GM19025 (cell line): ENCODE data around the gene KIAA0513.
"Not testable (repeated sequence)": the region's sequence is repeated elsewhere in the genome, so short reads cannot be mapped to it uniquely, and the experiment has no call there.

Experiments
- ATAC-seq: cut with Tn5 transposase; IDR thresholded peaks from one replicate; pipeline ENCODE4 v1.9.1; 2021; ENCODE audit warnings: mild to moderate bottlenecking, low read depth, moderate library complexity; ENCODE audit not compliant: unreplicated experiment

The KIAA0513 gene

DNA sequence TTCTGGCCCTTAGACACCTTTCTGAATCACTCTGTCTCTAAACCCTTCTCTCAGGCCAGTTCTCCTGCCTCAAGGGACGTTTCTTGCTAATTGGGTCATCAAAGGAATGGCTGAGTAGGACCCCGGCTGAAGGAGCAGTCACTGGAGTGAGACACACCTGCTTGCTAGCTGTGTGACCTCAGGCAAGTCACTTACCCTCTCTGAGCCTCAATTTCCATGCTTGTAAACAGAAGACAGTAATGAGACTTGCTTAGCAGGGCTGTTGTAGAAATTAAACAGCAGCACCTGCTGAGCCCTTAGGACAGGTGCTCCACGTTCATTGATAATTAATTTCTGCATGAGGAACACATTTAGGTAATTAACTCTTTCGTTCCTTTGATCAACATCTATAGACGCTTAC is 77.9 kb downstream of the KIAA0513 start:
- no peak for ATAC-seq

DNA sequence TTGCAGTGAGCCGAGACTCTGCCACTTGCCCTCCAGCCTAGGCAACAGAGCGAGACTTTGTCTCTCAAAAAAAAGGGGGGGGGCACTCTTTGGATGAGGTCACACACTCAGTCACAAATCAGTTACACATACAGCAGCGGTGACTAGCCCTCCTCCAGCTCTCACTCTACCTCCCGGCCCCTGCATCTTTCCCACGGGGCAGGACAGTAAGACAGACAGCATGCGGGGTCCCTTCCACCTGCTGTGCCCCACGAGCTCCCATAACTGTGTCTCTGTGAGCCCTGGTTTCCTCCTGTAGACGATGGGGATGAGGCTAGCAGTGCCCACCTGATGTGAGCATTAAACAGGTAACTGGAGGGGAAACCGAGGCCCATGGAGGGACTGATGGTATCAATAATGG is 79.5 kb downstream of the KIAA0513 start:
- ATAC-seq: no peak

DNA sequence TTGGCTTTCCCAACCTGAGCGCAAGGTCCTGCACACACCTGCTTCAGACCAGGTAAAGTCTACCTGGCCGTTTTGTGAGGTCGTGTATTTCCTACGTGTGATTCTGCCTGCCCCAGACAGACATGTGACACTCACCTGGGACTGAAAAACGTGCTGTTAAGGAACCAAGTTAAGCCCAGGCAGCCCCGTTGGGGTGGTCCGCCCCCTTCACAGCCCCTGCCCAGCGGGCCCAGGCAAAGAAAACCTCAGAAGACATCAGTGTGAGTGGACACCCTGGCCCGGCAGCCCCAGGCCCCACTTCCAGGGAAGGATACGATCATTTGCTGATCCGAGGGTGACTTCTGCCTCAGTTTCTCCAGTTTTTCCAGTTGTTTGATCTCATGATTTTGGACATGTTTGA is 79.9 kb downstream of the KIAA0513 start:
- no peak for ATAC-seq

DNA sequence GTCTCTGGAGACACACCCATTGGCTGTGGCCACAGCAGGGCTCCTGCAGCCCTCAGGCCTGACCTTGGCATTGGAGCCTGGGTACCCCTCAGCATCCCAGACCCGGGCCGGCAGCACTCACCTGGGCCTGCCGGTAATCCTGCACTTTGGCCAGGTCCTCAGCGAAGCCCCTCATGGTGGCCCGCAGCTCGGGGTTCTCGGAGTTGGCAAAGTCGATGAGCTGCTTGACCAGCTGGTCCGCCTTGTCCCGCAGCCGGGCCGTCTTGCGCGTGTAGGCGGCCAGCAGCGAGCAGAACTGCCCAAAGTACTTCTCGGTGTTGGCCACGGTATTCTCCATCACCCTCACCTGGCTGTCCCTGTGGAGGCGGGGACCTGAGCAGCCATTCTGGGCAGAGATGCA is 82.5 kb downstream of the KIAA0513 start:
- no peak for ATAC-seq

DNA sequence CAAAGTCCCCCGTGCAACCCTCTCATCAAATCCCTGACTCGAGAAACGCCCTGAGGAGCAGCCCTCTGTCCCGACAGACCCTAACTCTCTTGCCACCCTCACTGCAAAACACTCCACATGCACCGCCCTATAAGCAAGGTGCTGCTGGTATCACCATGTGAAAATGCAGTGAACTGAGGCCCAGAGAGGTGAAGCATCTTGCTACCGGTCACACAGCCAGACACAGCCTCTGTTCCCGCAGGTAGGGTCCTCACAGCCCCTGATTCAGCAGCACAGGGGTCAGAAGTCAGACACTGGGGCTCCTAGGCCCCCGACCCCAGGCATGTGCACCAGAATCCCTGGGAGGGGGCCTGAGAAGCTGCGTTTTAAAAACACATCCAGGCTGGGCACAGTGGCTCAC is 83.6 kb downstream of the KIAA0513 start:
- no peak for ATAC-seq

DNA sequence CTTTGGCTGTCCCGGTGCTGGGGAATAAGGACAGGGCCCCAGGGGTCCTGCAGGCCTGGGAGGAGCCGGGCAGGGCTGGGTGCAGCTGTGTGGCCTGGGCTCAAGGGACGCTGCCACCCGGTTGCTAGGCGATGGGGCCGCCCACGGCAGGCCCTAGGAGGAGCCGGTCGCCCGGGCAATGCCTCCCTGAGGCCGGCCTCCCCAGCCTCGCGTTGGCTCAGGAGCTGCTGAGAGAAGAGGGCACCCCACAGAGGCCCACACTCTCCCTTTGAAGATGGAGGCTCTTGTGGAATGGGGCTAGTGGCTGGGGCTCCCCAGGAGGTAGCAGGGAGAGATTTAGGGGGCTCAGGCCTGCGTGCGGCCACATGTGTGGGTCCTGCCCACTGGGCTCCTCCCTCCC is 84.8 kb downstream of the KIAA0513 start, which contains the start of gene CIBAR2:
Gene CIBAR2, minus strand, starts transcription at position 109 of the 400 bp plus-strand sequence. CDS start 120 bp downstream, outside the sequence.
- no peak for ATAC-seq

DNA sequence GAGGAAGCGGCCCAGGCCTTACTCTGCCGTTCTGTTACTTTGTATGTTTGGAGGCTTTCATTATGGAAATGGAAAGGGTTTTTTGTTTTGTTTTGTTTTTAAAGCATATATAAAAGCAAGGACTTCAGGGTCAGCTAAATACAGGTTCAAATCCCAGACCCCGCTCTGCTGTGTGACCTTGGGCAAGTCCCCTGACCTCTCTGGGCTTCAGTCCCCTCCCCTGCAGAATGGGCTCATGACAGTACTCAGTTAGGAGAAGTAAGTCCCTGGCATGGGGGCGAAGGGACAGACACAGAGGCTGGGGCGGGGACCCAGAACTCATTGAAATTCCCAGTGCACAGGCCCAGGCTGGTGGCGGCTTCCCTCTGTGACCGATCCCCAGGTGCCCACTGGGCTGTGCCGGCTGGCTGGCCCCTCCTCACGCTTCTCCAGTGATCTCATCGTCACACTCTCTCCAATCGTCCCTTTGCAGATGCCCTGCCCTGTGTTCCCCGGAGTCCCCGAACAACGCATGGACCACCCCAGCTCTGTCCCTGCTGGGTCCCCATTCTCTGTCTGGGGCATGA is 85.7 kb downstream of the KIAA0513 start:
- ATAC-seq: no peak

DNA sequence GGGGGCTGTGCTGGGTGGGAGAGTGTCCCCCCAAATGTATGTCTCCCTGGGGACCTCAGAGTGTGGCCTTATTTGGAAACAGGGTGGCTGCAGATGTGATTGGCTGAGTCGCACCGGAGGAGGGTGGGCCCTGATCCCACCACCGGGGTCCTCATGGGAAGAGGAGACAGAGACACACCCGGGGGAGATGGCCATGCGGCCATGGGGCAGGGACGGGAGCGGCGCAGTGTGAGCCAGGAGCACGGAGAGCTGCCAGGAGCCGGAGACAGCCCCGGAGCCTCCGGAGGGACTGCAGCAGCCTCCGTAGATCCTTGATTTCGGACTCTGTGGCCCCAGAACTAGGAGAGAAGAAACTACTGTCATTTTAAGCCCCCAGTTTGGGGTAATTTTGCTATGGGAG is 86.3 kb downstream of the KIAA0513 start:
- no peak for ATAC-seq

DNA sequence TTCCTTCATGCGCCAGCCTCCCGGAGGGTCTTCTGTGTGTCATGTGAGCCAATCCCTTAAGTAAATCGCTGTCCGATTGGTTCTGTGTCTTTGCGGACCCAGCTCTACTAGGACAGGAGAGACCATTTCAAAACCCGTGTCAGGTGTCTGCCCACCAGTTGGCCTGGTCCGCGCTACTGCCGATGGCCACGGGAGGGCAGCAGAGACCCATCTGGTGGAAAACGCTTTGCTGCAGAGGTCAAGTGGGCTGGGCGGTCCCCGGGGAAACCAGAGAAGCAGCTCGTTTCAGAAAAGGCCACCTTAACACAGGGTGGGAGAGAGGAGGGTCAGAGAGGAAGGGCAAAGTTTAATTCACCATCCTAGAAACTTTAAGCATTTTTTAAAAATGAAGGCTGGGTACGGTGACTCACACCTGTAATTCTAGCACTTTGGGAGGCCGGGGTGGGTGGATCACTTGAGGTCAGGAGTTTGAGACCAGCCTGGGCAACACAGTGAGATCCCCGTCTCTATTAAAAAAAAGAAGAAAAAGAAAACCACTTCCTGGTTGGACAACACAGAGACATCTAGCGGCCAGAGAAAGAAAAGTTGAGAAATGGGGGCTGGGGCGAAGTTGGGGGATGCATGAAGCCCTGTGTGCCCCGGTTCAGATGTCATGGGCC is 87.4 kb downstream of the KIAA0513 start:
- ATAC-seq: peak; percentile 61

DNA sequence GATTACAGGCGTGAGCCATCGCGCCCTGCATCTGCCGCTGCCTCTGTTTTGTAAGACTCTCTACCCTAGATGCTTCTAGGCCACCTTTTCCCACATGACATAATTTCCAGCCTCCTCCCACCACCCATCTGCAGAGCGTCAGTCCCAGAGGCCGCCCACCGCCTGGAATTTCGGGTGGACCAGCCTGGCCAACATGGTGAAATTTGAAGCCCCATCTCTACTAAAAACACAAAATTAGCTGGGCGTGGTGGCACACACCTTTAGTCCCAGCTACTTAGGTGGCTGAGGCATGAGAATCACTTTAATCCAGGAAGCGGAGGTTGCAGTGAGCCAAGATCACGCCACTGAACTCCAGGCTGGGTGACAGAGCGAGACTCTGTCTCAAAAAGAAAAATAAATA is 89.8 kb downstream of the KIAA0513 start:
- no peak for ATAC-seq

DNA sequence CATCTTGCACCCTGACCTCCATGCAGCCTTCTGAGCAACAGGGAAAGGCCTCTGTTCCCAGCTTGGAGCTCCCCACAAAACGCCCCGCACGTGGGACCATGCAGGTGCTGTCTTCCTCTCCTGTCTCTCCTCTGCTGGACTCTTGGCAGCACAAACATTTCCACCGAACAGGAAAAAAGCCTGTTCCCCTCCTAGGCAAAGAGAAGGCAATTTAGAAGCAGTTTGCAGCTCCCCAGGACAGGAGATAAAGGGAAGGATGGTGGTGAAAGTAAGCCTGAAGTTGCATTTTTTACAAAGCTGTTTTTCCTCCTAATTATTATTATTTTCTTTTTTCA is 92.4 kb downstream of the KIAA0513 start:
- no peak for ATAC-seq

DNA sequence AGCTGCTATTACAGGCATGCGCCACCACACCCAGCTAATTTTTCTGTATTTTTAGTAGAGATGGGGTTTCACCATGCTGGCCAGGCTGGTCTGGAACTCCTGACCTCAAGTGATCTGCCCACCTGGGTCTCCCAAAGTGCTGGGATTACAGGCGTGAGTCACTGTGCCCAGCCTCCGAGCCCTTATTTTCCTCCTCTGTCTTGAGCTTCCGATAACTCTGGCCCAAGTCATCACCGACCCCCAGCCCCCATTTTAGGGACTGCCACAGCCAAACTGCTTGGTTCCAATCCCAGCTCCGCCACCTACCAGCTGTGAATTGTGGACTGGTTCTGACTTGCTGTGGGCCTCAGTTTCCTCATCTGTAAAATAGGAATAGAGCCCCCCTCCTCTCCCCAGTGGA is 95.8 kb downstream of the KIAA0513 start:
- ATAC-seq: not testable (repeated sequence)

DNA sequence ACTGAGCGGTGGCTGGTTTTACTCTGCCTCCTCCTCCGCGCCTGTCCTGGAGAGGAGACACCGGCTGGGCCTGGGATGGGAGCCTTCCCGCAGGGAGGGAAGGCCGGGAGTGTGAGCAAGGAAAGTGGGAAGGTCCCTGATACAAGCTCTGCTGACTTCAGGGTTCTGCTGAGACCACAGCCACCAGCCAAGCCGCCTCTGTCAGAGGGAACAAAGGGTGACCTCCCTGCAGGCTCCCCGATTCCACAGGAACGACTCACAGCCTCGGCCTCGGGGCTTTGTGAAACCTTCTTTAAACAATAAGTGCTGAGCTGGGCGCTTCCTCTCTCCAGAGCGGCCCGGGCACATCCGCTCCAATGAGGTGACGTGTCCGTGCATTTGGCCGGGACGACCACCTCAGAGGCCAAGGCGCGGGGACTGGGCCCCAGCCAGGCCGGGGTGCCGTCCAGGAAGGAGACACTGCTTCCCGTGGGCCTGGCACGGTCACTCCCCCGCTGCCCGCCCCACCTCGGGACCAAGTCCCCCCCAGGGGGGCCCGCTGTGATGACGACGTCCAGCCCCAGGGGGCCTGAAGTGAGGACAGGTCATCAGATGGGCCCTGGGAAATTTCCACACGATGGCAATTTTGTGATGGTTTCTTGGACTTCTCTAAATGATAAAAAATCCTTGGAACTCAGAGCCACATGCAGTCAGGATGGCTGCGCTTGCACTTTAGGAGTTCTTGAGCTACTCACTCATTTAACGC is 96.5 kb downstream of the KIAA0513 start:
- no peak for ATAC-seq

DNA sequence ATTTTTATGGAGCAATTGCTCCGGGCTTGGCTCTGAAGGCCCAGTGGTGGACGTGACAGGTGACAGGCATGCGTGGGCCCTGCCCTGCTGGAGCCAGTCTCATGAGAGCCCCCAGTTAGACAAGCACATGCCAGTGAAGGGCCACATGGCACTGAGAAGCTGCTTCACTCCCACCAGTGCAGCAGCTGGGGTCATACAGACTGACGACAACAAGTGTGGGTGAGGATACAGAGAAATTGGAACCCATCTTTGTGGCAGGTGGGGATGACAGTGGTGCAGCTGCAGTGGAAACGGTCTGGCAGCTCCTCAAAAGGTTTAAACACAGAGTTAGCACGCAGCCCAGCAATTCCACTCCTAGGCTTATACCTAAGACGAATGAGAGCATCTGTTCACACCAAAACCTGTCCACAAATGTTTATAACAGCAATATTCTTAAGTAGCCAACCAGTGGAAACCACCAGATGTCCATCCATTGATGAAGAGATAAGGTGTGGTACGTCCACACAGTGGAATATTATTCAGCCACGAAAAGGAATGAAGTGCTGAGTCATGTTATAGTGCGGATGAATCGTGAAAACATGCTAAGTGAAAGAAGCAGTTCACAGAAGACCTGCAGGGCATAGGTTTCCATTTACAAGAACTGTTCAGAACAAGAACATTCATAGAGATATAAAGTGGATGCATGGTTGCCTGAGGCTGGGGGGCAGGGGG is 97.2 kb downstream of the KIAA0513 start:
- ATAC-seq: no peak

DNA sequence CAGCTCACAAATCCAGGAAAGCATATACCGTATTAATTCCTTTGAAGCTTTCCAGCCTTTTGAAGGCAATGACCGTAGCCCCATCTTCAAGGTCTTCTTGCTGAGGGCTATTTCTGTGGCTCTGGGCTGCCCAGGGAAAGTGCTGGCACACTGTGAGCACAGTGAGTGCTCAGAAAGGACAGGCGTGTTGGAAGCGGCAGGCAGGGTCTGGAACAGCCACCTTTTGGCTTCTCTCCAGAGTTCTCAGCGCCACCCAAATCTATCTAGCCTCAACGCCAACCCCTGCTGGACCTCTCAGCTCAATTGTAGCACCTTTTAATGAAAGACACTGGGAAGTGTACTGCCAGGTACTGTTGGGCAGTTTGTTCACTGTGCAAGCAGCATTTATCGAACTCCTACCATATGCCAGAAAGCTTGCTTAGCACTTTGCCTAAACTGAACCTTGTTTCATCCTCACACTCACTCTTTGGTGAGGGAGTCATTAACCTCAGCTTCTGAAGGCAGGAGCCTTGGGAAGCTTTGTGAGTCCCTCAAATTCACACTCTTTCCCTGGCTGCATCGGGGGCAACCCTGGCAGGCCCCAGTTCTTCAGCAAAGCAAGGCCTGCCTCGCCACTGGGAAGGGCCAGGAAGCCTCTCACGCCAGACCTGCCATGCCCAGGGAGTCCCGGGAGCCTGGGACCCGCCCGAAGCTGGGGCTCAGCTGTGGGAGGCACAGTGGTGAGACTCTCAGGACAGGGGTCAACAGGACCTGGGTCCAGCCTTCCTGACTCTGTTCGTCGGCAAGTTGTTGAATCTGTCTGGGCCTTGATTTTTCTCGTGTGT is 98.2 kb downstream of the KIAA0513 start:
- no peak for ATAC-seq

DNA sequence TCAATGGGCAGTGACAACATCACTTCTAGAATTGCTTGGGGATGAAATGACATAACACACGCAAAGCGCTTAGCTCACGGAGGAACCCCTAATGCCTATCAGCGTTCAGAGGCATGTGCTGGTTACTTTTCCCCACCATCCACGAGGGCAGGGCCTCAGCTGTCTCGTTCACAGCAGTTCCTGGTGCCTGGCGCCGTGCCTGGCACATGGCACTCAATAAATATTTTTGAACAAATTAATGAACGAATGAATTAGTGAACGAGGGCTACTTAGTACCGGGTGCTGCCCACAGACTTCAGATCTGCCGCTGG is 98.8 kb downstream of the KIAA0513 start:
- ATAC-seq: no peak

DNA sequence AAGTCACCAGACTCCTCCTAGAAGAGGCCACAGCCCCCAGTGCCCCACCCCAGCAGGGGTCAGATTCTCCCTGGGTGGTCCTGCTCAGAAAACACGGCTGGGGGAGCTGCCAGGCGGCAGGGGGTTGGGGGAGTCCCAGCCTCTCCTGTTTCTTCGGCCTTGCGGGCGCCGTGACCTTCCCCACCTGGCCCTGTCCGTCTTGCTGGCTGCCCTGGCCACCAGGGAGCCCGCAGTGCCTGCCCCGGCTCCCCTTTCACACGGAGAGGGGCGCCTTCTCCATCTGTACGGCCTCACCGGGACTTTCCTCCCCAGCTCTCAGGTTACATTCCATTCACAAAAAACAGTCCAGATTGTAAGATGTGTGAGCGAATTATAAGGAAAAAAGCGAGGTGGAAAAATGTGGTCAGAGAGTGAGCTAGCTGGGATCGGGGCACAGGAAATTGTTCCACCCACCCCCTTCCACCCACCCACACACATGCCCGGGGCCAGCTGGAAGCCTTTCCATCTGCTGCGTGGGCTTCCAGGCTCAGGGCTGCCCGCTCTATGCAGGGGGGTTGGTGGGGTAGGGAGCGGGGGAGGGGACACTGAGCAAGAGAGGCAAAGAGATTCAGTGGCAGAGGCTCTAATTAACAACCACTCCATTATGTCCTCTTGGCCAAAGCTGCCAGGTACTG is 99.2 kb downstream of the KIAA0513 start:
- no peak for ATAC-seq

DNA sequence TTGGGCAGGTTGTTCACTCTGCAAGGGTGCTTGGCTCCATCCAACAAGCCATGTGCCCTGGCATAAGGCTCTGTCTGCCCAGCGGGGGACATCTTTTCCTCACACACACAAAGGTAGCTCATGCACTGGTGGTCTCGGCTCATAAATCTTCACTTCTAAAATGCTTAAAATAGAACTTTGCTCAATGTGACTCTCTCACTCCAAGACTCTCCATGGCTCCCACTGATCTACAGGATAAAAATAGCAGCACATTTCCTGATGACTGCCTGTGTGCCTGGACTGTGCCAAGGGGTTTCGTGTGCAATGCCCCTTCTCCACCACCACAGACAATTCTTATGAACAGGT is 99.8 kb downstream of the KIAA0513 start:
- ATAC-seq: no peak

DNA sequence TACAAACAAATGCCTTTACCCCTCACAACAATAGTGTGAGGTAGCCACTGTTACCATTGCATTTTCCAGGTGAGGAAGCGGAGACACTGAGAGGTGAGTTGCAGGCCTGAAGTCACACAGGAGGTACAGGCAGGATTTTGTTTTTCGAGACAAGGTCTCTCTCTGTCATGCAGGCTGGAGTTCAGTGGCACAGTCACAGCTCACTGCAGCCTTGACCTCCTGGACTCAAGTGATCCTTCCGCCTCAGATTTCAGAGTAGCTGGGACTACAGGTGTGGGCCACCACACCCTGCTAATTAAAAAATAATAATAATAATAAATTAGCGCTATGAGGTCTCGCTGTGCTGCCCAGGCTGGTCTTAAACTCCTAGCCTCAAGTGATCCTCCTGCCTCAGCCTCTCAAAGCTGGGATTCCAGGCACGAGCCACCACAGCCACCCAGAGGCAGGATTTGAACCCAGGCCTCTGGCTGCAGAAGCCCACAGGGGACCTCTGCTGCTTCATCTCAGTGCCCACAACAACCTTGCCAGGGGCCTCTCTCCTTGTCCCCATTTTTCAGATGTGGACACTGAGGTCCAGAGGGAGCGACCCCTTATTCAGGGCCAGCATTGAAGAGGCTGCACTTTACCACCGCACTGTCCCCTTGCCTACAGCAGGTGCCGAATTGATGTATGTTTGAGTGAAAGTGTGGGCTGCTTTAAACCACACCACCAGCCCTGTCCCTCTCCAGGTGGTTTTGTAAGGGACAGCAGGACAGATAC is 100.7 kb downstream of the KIAA0513 start:
- no peak for ATAC-seq
